PC-3 (cell line): Measurements from ENCODE around the gene VPS36. TPM values are rescaled to one million over a fixed set of nuclear protein-coding genes. Genes with fewer than 3 reads are reported as not detected.

Experiments
- ATAC-seq: fragments of 200-7000 bp; cut with Tn5 transposase; 2 replicates; pipeline ENCODE4 v1.9.1; 2020; ENCODE audit warnings: mild to moderate bottlenecking, moderate library complexity
- BruUV-seq: library from RNA; stranded (reverse); fragments of 400-500 nt; replicated peaks from 2 replicates; lab custom pipeline; 2021; lab: Mats Ljungman, UMichigan
- CTCF ChIA-PET: fragments of 300-600 bp; sonication (Branson Sonifier 250); formaldehyde crosslinking; loops from one replicate; lab custom pipeline; 2022; ENCODE audit warnings: antibody characterized with exemption; lab: Charles Lee
- POLR2A ChIA-PET: fragments of 300-600 bp; sonication (Branson Sonifier 250); formaldehyde crosslinking; loops from one replicate; lab custom pipeline; 2022; ENCODE audit warnings: antibody characterized with exemption; ENCODE audit not compliant: unreplicated experiment; lab: Charles Lee
- DNase-seq: peaks from one replicate; pipeline ENCODE4 v3.0.0-alpha.2; 2015
- H2AFZ ChIP-seq: fragments of 300-600 bp; sonication (generic); 2 replicates; pipeline ENCODE4 v1.6.0; 2016; ENCODE audit warnings: antibody characterized with exemption, low read length
- H3F3A ChIP-seq: fragments of 300-600 bp; sonication (generic); one replicate; pipeline ENCODE4 v1.6.0; 2017; ENCODE audit warnings: antibody characterized with exemption, low read length, control low read depth, mild to moderate bottlenecking; ENCODE audit not compliant: unreplicated experiment
- H3K27ac ChIP-seq: fragments of 300-600 bp; sonication (generic); 2 replicates; pipeline ENCODE4 v1.5.1; 2016; ENCODE audit warnings: mild to moderate bottlenecking, low read length
- H3K27me3 ChIP-seq: fragments of 300-600 bp; sonication (generic); 2 replicates; pipeline ENCODE4 v1.6.1; 2016; ENCODE audit warnings: low read length, mixed read lengths
- H3K36me3 ChIP-seq: fragments of 300-600 bp; sonication (generic); 2 replicates; pipeline ENCODE4 v1.6.1; 2016; ENCODE audit warnings: low read depth, mixed run types, low read length, mixed read lengths
- H3K4me1 ChIP-seq: fragments of 300-600 bp; sonication (generic); 2 replicates; pipeline ENCODE4 v1.5.1; 2016; ENCODE audit warnings: low read length; ENCODE audit not compliant: insufficient read depth
- H3K4me2 ChIP-seq: fragments of 300-600 bp; sonication (generic); 2 replicates; pipeline ENCODE4 v1.6.0; 2016; ENCODE audit warnings: low read length
- H3K4me3 ChIP-seq: fragments of 300-600 bp; sonication (generic); 2 replicates; pipeline ENCODE4 v1.5.1; 2016; ENCODE audit warnings: mild to moderate bottlenecking, low read length, mixed read lengths
- H3K79me2 ChIP-seq: fragments of 300-600 bp; sonication (generic); 2 replicates; pipeline ENCODE4 v1.6.1; 2017; ENCODE audit warnings: low read length, mixed read lengths
- H3K9ac ChIP-seq: fragments of 300-600 bp; sonication (generic); 2 replicates; pipeline ENCODE4 v1.6.0; 2016; ENCODE audit warnings: mild to moderate bottlenecking, low read length
- H3K9me2 ChIP-seq: fragments of 300-600 bp; sonication (generic); replicated peaks from 2 replicates; pipeline ENCODE4 v1.6.1; 2016; ENCODE audit warnings: mixed run types, low read length, mixed read lengths
- H3K9me3 ChIP-seq: fragments of 300-600 bp; sonication (generic); 2 replicates; pipeline ENCODE4 v1.6.1; 2016; ENCODE audit warnings: low read length, mixed read lengths
- H4K20me1 ChIP-seq: fragments of 300-600 bp; sonication (generic); 2 replicates; pipeline ENCODE4 v1.6.1; 2016; ENCODE audit warnings: low read length, mixed read lengths
- EZH2 ChIP-seq: fragments of 300-600 bp; sonication (generic); IDR thresholded peaks from one replicate; pipeline ENCODE4 v1.6.1; 2017; ENCODE audit warnings: antibody characterized with exemption, mild to moderate bottlenecking, low read length; ENCODE audit not compliant: unreplicated experiment
- EZH2phosphoT487 ChIP-seq: fragments of 300-600 bp; sonication (generic); IDR thresholded peaks from 2 replicates; pipeline ENCODE4 v1.6.1; 2018; ENCODE audit warnings: mild to moderate bottlenecking, antibody characterized with exemption, low read length, borderline replicate concordance
- intact Hi-C: fragments of 100-400 bp; cut with micrococcal nuclease; formaldehyde crosslinking; loops from 2 replicates; pipeline ENCODE4 v1.9.0; 2023
- total RNA-seq: library from RNA; depleted of rRNA; stranded (reverse); fragments of >200 nt; gene quantifications from 2 replicates; pipeline ENCODE4 v1.2.3, GENCODE V29; 2014
- TF ChIP-seq, protein P1 (sequence below): fragments of 300-600 bp; sonication (generic); conservative IDR thresholded peaks from 2 replicates; pipeline ENCODE4 v1.5.1; 2017; ENCODE audit warnings: antibody characterized with exemption, low read depth, mild to moderate bottlenecking, low read length

VPS36 gene
- total RNA-seq, 1 experiment from 2014 or later = 10.1 TPM

GRCh38 chr13:52395704-52396103 lies 54.7 kb downstream of the VPS36 start:
- TF ChIP-seq EZH2 = no peak
- TF ChIP-seq, protein P1, sequence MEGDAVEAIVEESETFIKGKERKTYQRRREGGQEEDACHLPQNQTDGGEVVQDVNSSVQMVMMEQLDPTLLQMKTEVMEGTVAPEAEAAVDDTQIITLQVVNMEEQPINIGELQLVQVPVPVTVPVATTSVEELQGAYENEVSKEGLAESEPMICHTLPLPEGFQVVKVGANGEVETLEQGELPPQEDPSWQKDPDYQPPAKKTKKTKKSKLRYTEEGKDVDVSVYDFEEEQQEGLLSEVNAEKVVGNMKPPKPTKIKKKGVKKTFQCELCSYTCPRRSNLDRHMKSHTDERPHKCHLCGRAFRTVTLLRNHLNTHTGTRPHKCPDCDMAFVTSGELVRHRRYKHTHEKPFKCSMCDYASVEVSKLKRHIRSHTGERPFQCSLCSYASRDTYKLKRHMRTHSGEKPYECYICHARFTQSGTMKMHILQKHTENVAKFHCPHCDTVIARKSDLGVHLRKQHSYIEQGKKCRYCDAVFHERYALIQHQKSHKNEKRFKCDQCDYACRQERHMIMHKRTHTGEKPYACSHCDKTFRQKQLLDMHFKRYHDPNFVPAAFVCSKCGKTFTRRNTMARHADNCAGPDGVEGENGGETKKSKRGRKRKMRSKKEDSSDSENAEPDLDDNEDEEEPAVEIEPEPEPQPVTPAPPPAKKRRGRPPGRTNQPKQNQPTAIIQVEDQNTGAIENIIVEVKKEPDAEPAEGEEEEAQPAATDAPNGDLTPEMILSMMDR = no peak
- no peak for TF ChIP-seq EZH2phosphoT487
- Histone ChIP-seq H3K4me3 (no peak overlapping the region), H3K36me3 (no peaks in the 10 kb centered on the region), H3K9me2 (no peaks in the 10 kb centered on the region), H3K9ac (no peak overlapping the region), H3K4me1 (peaks cover 4% of the 10 kb centered on the region; the same call in 1 of the 2 replicates), H3K27me3 (no peaks in the 10 kb centered on the region), H3F3A (no peaks in the 10 kb centered on the region), H2AFZ (no peak overlapping the region), H3K79me2 (no peaks in the 10 kb centered on the region), H3K9me3 (no peaks in the 10 kb centered on the region), H4K20me1 (no peaks in the 10 kb centered on the region), H3K27ac (no peak overlapping the region), H3K4me2 (no peak overlapping the region)
- no peak for DNase-seq
- ChIA-PET POLR2A (no interaction called here), CTCF (no interaction called here)
- intact Hi-C loops = no loop called here
- no TSS peak for BruUV-seq
- ATAC-seq = no peak

DNA sequence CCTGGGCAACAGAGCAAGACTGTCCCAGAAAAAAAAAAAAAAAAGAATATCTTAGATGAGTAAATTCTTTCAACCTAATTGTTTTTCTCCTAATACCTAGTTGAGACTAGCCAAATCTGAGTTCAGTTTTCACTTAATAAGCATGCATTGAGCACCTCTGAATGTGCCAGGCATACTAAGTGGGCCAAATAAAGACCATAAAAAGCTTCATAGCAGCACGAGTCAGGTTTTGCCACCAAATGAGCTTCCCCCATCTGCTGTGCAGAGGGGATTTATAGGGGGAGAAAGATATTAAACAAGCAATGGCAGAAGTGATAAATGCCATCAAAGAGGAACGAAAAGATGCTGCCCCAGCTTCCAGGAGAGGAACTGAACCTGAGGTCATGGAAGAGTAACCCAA lies 55.8 kb downstream of the VPS36 start:
- ChIA-PET POLR2A (no interaction called here), CTCF (no interaction called here)
- TF ChIP-seq, protein P1 = no peak
- Histone ChIP-seq H3K9me2 (no peaks in the 10 kb centered on the region), H3K4me3 (no peak overlapping the region), H3K9me3 (no peaks in the 10 kb centered on the region), H3K4me1 (peaks cover 4% of the 10 kb centered on the region; the same call in 1 of the 2 replicates), H3K79me2 (no peaks in the 10 kb centered on the region), H3K27ac (no peak overlapping the region), H3K27me3 (no peaks in the 10 kb centered on the region), H3K36me3 (no peaks in the 10 kb centered on the region), H3F3A (no peaks in the 10 kb centered on the region), H3K4me2 (no peak overlapping the region), H2AFZ (no peak overlapping the region), H4K20me1 (no peaks in the 10 kb centered on the region), H3K9ac (no peak overlapping the region)
- ATAC-seq (no peak), DNase-seq (no peak)
- intact Hi-C loops = no loop called here
- no TSS peak for BruUV-seq

DNA sequence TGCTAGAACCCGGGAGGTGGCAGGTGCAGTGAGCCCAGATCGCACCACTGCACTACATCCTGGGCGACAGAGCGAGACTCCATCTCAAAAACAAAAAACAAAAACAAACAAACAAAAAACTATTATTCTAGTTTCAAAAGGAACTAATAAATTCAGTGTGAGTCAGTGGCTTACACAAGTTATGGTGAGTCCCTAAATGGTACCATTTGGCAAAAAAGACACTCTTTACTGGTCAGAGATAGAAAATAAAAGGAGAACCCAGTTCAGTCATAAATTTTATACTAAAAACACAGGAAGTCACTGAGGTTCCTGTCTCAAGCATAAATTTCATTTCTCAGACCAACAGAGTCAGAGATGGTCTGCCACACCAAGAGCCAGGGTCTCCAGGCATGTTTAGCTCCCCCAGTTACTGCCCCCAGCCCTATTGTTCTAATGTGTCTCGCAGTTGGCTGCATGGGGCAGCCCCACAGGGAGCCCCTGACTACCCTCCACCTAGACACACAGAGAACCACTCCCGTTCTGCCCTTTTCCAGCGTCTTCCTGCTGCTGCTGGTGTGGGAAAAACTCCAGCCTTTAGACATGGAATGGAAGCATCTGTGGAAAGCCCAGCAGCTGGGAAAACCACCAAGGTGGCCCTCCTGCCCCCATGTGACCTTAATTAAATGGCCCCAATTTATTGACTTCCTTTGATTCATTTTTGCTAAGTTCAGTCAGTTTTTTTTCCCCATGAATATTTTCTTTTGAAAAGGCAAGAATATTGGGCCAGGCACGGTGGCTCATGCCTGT lies 56.7 kb downstream of the VPS36 start:
- H3K4me1 ChIP-seq = peaks cover 4% of the 10 kb centered on the region; the same call in 1 of the 2 replicates
- H3K27me3 ChIP-seq = no peaks in the 10 kb centered on the region
- TF ChIP-seq, protein P1 = no peak
- H3K27ac ChIP-seq = no peak overlapping the region
- no peaks in the 10 kb centered on the region for H3K9me3 ChIP-seq
- no peak overlapping the region for H3K4me2 ChIP-seq
- no peak overlapping the region for H3K4me3 ChIP-seq
- no TSS peak for BruUV-seq
- DNase-seq = peak; percentile 4
- H3K36me3 ChIP-seq = no peaks in the 10 kb centered on the region
- intact Hi-C loops = no loop called here
- ATAC-seq = peak; percentile 67
- H3K79me2 ChIP-seq = no peaks in the 10 kb centered on the region
- POLR2A ChIA-PET = interaction anchor here (0.6 kb wide), 1 partner anchor 11 kb away, joined by 3 read pairs; no protein-coding TSS in a partner anchor
- no peaks in the 10 kb centered on the region for H4K20me1 ChIP-seq
- H3K9me2 ChIP-seq = no peaks in the 10 kb centered on the region
- CTCF ChIA-PET = interaction anchor here (0.5 kb wide), 1 partner anchor 128 kb away, joined by 3 read pairs; no protein-coding TSS in a partner anchor
- H3K9ac ChIP-seq = no peak overlapping the region
- no peak overlapping the region for H2AFZ ChIP-seq
- no peaks in the 10 kb centered on the region for H3F3A ChIP-seq
